Nephron (organoid): Measurements from ENCODE around the gene DENND2A.
A peak's percentile ranks its signal among the peaks of the same experiment; 100 is the strongest.

Experiments
- H3K27ac Mint-ChIP-seq, 3 experiments: 2 replicates each; pipeline ENCODE4 v1.8.0; 2020; ENCODE audit warnings: mixed read lengths in 3 of 3, mild to moderate bottlenecking in 2 of 3, moderate library complexity in 1 of 3
- H3K27me3 Mint-ChIP-seq: 2 replicates; pipeline ENCODE4 v1.8.0; 2021; ENCODE audit warnings: low read depth, mild to moderate bottlenecking, moderate library complexity, mixed read lengths
- H3K36me3 Mint-ChIP-seq: 2 replicates; pipeline ENCODE4 v1.8.0; 2020; ENCODE audit warnings: low read depth, mixed read lengths
- H3K4me1 Mint-ChIP-seq: 2 replicates; pipeline ENCODE4 v1.8.0; 2020; ENCODE audit warnings: mixed read lengths
- H3K4me3 Mint-ChIP-seq, 3 experiments: 2 replicates each; pipeline ENCODE4 v1.8.0; 2020; ENCODE audit warnings: mild to moderate bottlenecking in 3 of 3, mixed read lengths in 3 of 3, moderate library complexity in 2 of 3
- H3K9me3 Mint-ChIP-seq: 2 replicates; pipeline ENCODE4 v1.8.0; 2020; ENCODE audit warnings: mixed read lengths
- CTCF ChIP-seq, 3 experiments: fragments of 200-600 bp; sonication (generic); IDR thresholded peaks; one replicate each; pipeline ENCODE4 v1.5.0; 2021; ENCODE audit warnings: antibody characterized with exemption in 3 of 3; ENCODE audit not compliant: unreplicated experiment in 3 of 3

The DENND2A gene

GRCh38 chr7:140610204-140611165 lies 30.1 kb downstream of the DENND2A start:
- H3K27me3 Mint-ChIP-seq = no peaks in the 10 kb centered on the region
- H3K9me3 Mint-ChIP-seq = no peaks in the 10 kb centered on the region
- H3K4me1 Mint-ChIP-seq = peaks cover 37% of the 10 kb centered on the region
- H3K36me3 Mint-ChIP-seq = peaks cover 8% of the 10 kb centered on the region
- no peak for TF ChIP-seq CTCF (IDR thresholded peaks at IDR 0.05; ENCODE audit: unreplicated experiment in 3 of 3)
- no peak overlapping the region for H3K4me3 Mint-ChIP-seq
- H3K27ac Mint-ChIP-seq = peak overlapping the region; percentile 39 to 68 (median 40)

GRCh38 chr7:140609646-140610045 lies 31.0 kb downstream of the DENND2A start:
- no peak for TF ChIP-seq CTCF (IDR thresholded peaks at IDR 0.05; ENCODE audit: unreplicated experiment in 3 of 3)
- Mint-ChIP-seq H3K4me1 (peaks cover 45% of the 10 kb centered on the region), H3K9me3 (no peaks in the 10 kb centered on the region), H3K36me3 (peaks cover 17% of the 10 kb centered on the region), H3K27ac (peak overlapping the region in 1 of 3 experiments; percentile 68), H3K4me3 (no peak overlapping the region), H3K27me3 (peaks cover 6% of the 10 kb centered on the region)

GRCh38 chr7:140607441-140607989 lies 33.1 kb downstream of the DENND2A start:
- H3K27me3 Mint-ChIP-seq = peaks cover 6% of the 10 kb centered on the region
- H3K4me1 Mint-ChIP-seq = peaks cover 44% of the 10 kb centered on the region
- H3K36me3 Mint-ChIP-seq = peaks cover 21% of the 10 kb centered on the region
- no peak for TF ChIP-seq CTCF (IDR thresholded peaks at IDR 0.05; ENCODE audit: unreplicated experiment in 3 of 3)
- H3K4me3 Mint-ChIP-seq = peak overlapping the region in 1 of 3 experiments; percentile 15
- peak overlapping the region in 2 of 3 experiments; percentile 79 to 87 for H3K27ac Mint-ChIP-seq
- H3K9me3 Mint-ChIP-seq = no peaks in the 10 kb centered on the region

- Mint-ChIP-seq H3K4me1 (peaks cover 42% of the 10 kb centered on the region), H3K36me3 (peaks cover 30% of the 10 kb centered on the region), H3K4me3 (no peak overlapping the region), H3K27me3 (peaks cover 10% of the 10 kb centered on the region), H3K9me3 (no peaks in the 10 kb centered on the region), H3K27ac (peak overlapping the region in 1 of 3 experiments; percentile 70)
- no peak for TF ChIP-seq CTCF (IDR thresholded peaks at IDR 0.05; ENCODE audit: unreplicated experiment in 3 of 3)
These were observed 35.3 kb downstream of the DENND2A start for GRCh38 chr7:140605337-140605736.

- Mint-ChIP-seq H3K9me3 (no peaks in the 10 kb centered on the region), H3K36me3 (peaks cover 35% of the 10 kb centered on the region), H3K27me3 (peaks cover 10% of the 10 kb centered on the region), H3K4me3 (no peak overlapping the region), H3K4me1 (peaks cover 44% of the 10 kb centered on the region), H3K27ac (peak overlapping the region in 1 of 3 experiments; percentile 70)
- TF ChIP-seq CTCF (IDR thresholded peaks at IDR 0.05; ENCODE audit: unreplicated experiment in 3 of 3) = no peak
These were observed 35.9 kb downstream of the DENND2A start for GRCh38 chr7:140604760-140605159.
